A549 (cell line): Measurements from ENCODE around the gene XDH. TPM values are rescaled to one million over a fixed set of nuclear protein-coding genes. Genes with fewer than 3 reads are reported as not detected.

ENCODE experiments used
- ATAC-seq, 2 experiments: fragments of 200-7000 bp in 1 of 2; fragments of >200 bp in 1 of 2; cut with Nextera tagmentation in 1 of 2; cut with Tn5 transposase in 1 of 2; 3 replicates each; pipeline versions ENCODE4 v1.8.0 to v1.9.1; 2018 to 2020; ENCODE audit warnings: mild to moderate bottlenecking in 1 of 2, moderate library complexity in 1 of 2
- CTCF ChIA-PET: fragments of 300-600 bp; sonication (Branson Sonifier 250); formaldehyde crosslinking; extraction: SDS; loops from one replicate; lab custom pipeline; 2021; ENCODE audit warnings: antibody characterized with exemption, inconsistent platforms; lab: Yijun Ruan, JAX
- POLR2A ChIA-PET: fragments of 350-600 bp; formaldehyde crosslinking; extraction: SDS; loops from one replicate; lab custom pipeline; 2021; ENCODE audit warnings: antibody characterized with exemption, inconsistent platforms; lab: Yijun Ruan, JAX
- DNase-seq, 2 experiments: peaks; one replicate each; pipeline versions ENCODE4 v3.0.0 to v3.0.0-alpha.2; 2011 to 2016; ENCODE audit warnings: low read depth in 1 of 2, low spot score in 1 of 2
- FAIRE-seq: peaks from 2 replicates; lab custom pipeline; 2011; peaks lifted over from hg19 to GRCh38; lab: Jason Lieb, UNC
- H3K27ac ChIP-seq, 2 experiments: fragments of >200 bp; sonication (Bioruptor Twin); formaldehyde crosslinking; 3 replicates each; pipeline ENCODE4 v1.5.1; 2016 to 2017
- H3K4me1 ChIP-seq: fragments of >200 bp; sonication (Bioruptor Twin); formaldehyde crosslinking; 3 replicates; pipeline ENCODE4 v1.6.1; 2016
- H3K4me2 ChIP-seq: fragments of >200 bp; sonication (Bioruptor Twin); formaldehyde crosslinking; 3 replicates; pipeline ENCODE4 v1.6.1; 2016
- H3K4me3 ChIP-seq: fragments of >200 bp; sonication (Bioruptor Twin); formaldehyde crosslinking; 3 replicates; pipeline ENCODE4 v1.5.1; 2016
- H3K9me3 ChIP-seq: fragments of >200 bp; sonication (Bioruptor Twin); formaldehyde crosslinking; 3 replicates; pipeline ENCODE4 v1.6.1; 2016
- ATOH8 ChIP-seq: fragments of 250-450 bp; sonication (Bioruptor Pico); IDR thresholded peaks from 2 replicates; pipeline ENCODE4 v1.5.0; 2020; ENCODE audit warnings: low read depth, mild to moderate bottlenecking, moderate library complexity
- BCL3 ChIP-seq: fragments of >200 bp; sonication (Bioruptor Twin); formaldehyde crosslinking; IDR thresholded peaks from 3 replicates; pipeline ENCODE4 v1.6.1; 2016
- CBX8 ChIP-seq: fragments of 200-600 bp; sonication (generic); IDR thresholded peaks from 2 replicates; pipeline ENCODE4 v1.6.1; 2016
- CEBPB ChIP-seq, 2 experiments: fragments of >200 bp in 1 of 2; sonication (Bioruptor Twin) in 1 of 2; formaldehyde crosslinking in 1 of 2; IDR thresholded peaks; 2 replicates each; pipeline ENCODE4 v1.6.1; 2012 to 2016
- CHD2 ChIP-seq: fragments of 150-350 bp; IDR thresholded peaks from 2 replicates; pipeline ENCODE4 v1.6.1; 2014; ENCODE audit warnings: low read length; ENCODE audit not compliant: partially characterized antibody
- CHD4 ChIP-seq: fragments of 200-600 bp; sonication (generic); IDR thresholded peaks from 2 replicates; pipeline ENCODE4 v1.6.1; 2016; ENCODE audit warnings: antibody characterized with exemption, mild to moderate bottlenecking, borderline replicate concordance
- EHMT2 ChIP-seq: fragments of 200-600 bp; sonication (generic); IDR thresholded peaks from 2 replicates; pipeline ENCODE4 v1.6.1; 2016; ENCODE audit warnings: antibody characterized with exemption, low read depth, mild to moderate bottlenecking, moderate library complexity
- EP300 ChIP-seq, 2 experiments: fragments of >200 bp; sonication (Bioruptor Twin); formaldehyde crosslinking; IDR thresholded peaks; 2 replicates in 1 of 2; 3 replicates in 1 of 2; pipeline ENCODE4 v1.6.1; 2016 to 2017
- FOSL2 ChIP-seq, 2 experiments: fragments of 450-650 bp in 1 of 2; fragments of >200 bp in 1 of 2; sonication (Bioruptor Twin) in 1 of 2; formaldehyde crosslinking; IDR thresholded peaks; 2 replicates each; pipeline versions ENCODE4 v1.5.0 to v1.6.1; 2016 to 2020; ENCODE audit warnings: mild to moderate bottlenecking in 1 of 2, moderate library complexity in 1 of 2
- GATA3 ChIP-seq: IDR thresholded peaks from 2 replicates; pipeline ENCODE4 v1.6.1; 2012; ENCODE audit warnings: borderline replicate concordance
- HDAC2 ChIP-seq: fragments of 200-600 bp; sonication (generic); IDR thresholded peaks from 2 replicates; pipeline ENCODE4 v1.6.1; 2016
- HES2 ChIP-seq: fragments of >200 bp; sonication (Bioruptor Twin); formaldehyde crosslinking; IDR thresholded peaks from 2 replicates; pipeline ENCODE4 v1.6.1; 2016
- HEYL ChIP-seq: fragments of 250-450 bp; sonication (Bioruptor Pico); IDR thresholded peaks from 2 replicates; pipeline ENCODE4 v1.8.0; 2021; ENCODE audit warnings: mild to moderate bottlenecking, moderate library complexity
- HOXA7 ChIP-seq: fragments of 250-450 bp; sonication (Bioruptor Pico); IDR thresholded peaks from 2 replicates; pipeline ENCODE4 v1.5.0; 2020; ENCODE audit warnings: mild to moderate bottlenecking, moderate library complexity
- HOXB5 ChIP-seq: fragments of 250-450 bp; sonication (Bioruptor Pico); IDR thresholded peaks from 2 replicates; pipeline ENCODE4 v1.5.0; 2020; ENCODE audit warnings: mild to moderate bottlenecking, moderate library complexity
- JUN ChIP-seq, 2 experiments: fragments of >200 bp; sonication (Bioruptor Twin); formaldehyde crosslinking; IDR thresholded peaks; 2 replicates in 1 of 2; 3 replicates in 1 of 2; pipeline ENCODE4 v1.6.1; 2016 to 2017
- JUNB ChIP-seq: fragments of >200 bp; sonication (Bioruptor Twin); formaldehyde crosslinking; IDR thresholded peaks from 2 replicates; pipeline ENCODE4 v1.6.1; 2016
- KDM1A ChIP-seq: fragments of 200-600 bp; sonication (generic); IDR thresholded peaks from 2 replicates; pipeline ENCODE4 v1.6.1; 2016; ENCODE audit warnings: low read depth, mild to moderate bottlenecking
- KDM5A ChIP-seq: fragments of 200-600 bp; sonication (generic); IDR thresholded peaks from 2 replicates; pipeline ENCODE4 v1.6.1; 2016; ENCODE audit warnings: antibody characterized with exemption, mild to moderate bottlenecking
- MAFK ChIP-seq: fragments of 450-650 bp; IDR thresholded peaks from 2 replicates; pipeline ENCODE4 v1.6.1; 2014; ENCODE audit not compliant: partially characterized antibody
- MAZ ChIP-seq: fragments of 150-350 bp; IDR thresholded peaks from 2 replicates; pipeline ENCODE4 v1.6.1; 2014; ENCODE audit warnings: antibody characterized with exemption, low read depth, low read length, borderline replicate concordance
- POLR2AphosphoS2 ChIP-seq: conservative IDR thresholded peaks from 2 replicates; pipeline ENCODE4 v1.6.1; 2012; ENCODE audit warnings: low read length, improper control_type of control experiment, inconsistent platforms
- RARB ChIP-seq: fragments of 250-450 bp; sonication (Bioruptor Pico); IDR thresholded peaks from 2 replicates; pipeline ENCODE4 v1.8.0; 2021; ENCODE audit warnings: mild to moderate bottlenecking, moderate library complexity
- RCOR1 ChIP-seq: fragments of 150-350 bp; IDR thresholded peaks from 2 replicates; pipeline ENCODE4 v1.6.1; 2014; ENCODE audit warnings: antibody characterized with exemption, low read length, low read depth
- SMC3 ChIP-seq: fragments of >200 bp; sonication (Bioruptor Twin); formaldehyde crosslinking; IDR thresholded peaks from 3 replicates; pipeline ENCODE4 v1.6.1; 2018; ENCODE audit warnings: inconsistent platforms
- TFCP2L1 ChIP-seq: fragments of 250-450 bp; sonication (Bioruptor Pico); IDR thresholded peaks from 2 replicates; pipeline ENCODE4 v1.5.0; 2021; ENCODE audit warnings: mild to moderate bottlenecking
- TP53 ChIP-seq: fragments of 250-450 bp; sonication (Bioruptor Pico); IDR thresholded peaks from 2 replicates; pipeline ENCODE4 v1.5.0; 2021; ENCODE audit warnings: mild to moderate bottlenecking, moderate library complexity
- WGBS: methylation state at CpG from one replicate; pipeline ENCODE4 v1.1.6; 2017; ENCODE audit errors: missing lambda C conversion rate; 5-methylcytosine and 5-hydroxymethylcytosine counted together
- polyA minus RNA-seq: library from RNA; depleted of rRNA, polyadenylated mRNA; stranded (reverse); fragments of >200 nt; gene quantifications from 2 replicates; pipeline ENCODE4 v1.2.3, GENCODE V29; 2011; rRNA and poly(A)+ RNA removed
- polyA plus RNA-seq, 4 experiments: library from polyadenylated mRNA; depleted of rRNA in 3 of 4; stranded (reverse); fragments of >200 nt; fragmentation: RNase III in 1 of 4; extraction: RNeasy Plus Mini Kit Qiagen cat#74134 plus additional on column Dnase treatment in 1 of 4; gene quantifications; 2 replicates in 3 of 4; 3 replicates in 1 of 4; pipeline ENCODE4 v1.2.3, GENCODE V29; 2011 to 2017
- TF ChIP-seq, protein P1 (sequence below): fragments of >200 bp; sonication (Bioruptor Twin); formaldehyde crosslinking; IDR thresholded peaks from 3 replicates; pipeline ENCODE4 v1.5.1; 2016

XDH gene
- polyA plus RNA-seq (2011; rRNA removed) (1.0 and 1.1 TPM in 2 replicates), polyA plus RNA-seq (2017; fragmentation: RNase III; extraction: RNeasy Plus Mini Kit Qiagen cat#74134 plus additional on column Dnase treatment) (0.71 to 1.0 TPM (median 0.88 TPM) in 3 replicates), polyA minus RNA-seq (1.1 and 1.3 TPM in 2 replicates)
- 0.61 and 0.73 TPM in 2 replicates for polyA plus RNA-seq (2012; cell fraction: cytosol; rRNA removed)
- 1.0 and 1.8 TPM in 2 replicates for polyA plus RNA-seq (2012; cell fraction: nucleus; rRNA removed)

DNA sequence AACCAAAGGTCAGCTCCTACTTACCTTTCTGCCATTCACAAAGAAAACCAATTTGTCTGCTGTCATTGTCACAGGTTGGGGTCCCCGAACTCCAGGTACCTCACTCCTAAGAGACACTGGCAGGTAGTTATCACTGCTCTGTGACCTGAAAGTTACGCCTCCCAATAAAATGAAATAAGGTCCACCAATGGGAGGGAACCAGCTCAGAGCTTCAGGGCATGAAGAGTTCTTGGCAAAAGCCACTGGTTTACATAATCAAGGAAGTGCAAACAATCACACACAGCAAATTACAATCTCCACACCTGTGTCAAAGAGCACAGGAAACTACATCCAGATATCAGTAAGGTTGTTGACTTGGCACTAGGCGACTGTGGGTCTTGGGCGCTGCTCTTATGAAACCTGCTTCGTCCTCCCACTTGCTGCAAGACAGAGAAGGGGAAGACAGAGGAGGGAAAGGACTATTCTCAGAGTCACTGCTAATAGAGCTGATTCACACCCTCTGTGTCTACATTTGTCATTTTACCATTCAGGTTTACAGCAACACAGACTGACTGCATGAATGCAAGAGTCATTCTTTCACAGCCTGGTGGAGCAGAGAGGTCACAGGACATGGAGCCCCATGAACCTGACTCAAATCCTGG lies at the start of gene XDH:
TSS of gene XDH (minus strand) at position 142 of the 641 bp plus-strand sequence. CDS start at position 66, 76 bp downstream.
- 57% methylated on average over 5 of the region's 5 CpGs for WGBS
- peak; percentile 83 for FAIRE-seq

GRCh38 chr2:31457651-31458050 lies 43.1 kb upstream of the XDH start:
- POLR2A ChIA-PET: no interaction called here
- TF ChIP-seq HOXB5 (CRISPR knock-in tag): no peak
- no peak for TF ChIP-seq HDAC2
- no peak for TF ChIP-seq MAZ
- TF ChIP-seq KDM1A: no peak
- no peak for TF ChIP-seq EP300 (IDR thresholded peaks at IDR 0.05)
- no peak for TF ChIP-seq ATOH8
- TF ChIP-seq TFCP2L1 (CRISPR knock-in tag): no peak
- no peak for TF ChIP-seq CBX8
- no peak for TF ChIP-seq TP53 (CRISPR knock-in tag)
- TF ChIP-seq, all 56 proteins: peak for 0
- no peak for DNase-seq
- no peak for FAIRE-seq
- no peaks in the 10 kb centered on the region for H3K4me1 ChIP-seq
- no peak overlapping the region for H3K4me3 ChIP-seq
- no peak overlapping the region for H3K4me2 ChIP-seq
- WGBS: 20% methylated on average over 4 of the region's 4 CpGs
- ATAC-seq: no peak
- peaks cover 23% of the 10 kb centered on the region for H3K9me3 ChIP-seq
- CTCF ChIA-PET: interaction anchor here (0.5 to 1.1 kb wide), 3 partner anchors 45 to 744 kb away, joined by 3 read pairs; no protein-coding TSS in a partner anchor
- no peak overlapping the region for H3K27ac ChIP-seq

More for the DNA sequence above, at the start of gene XDH:
- ATAC-seq (peak; percentile 62 to 65; a peak in 5 of 6 replicates), DNase-seq (peak in 1 of 2 experiments; percentile 49)
- peaks cover 21% of the 10 kb centered on the region for H3K9me3 ChIP-seq
- CTCF ChIA-PET: interaction anchor here (0.8 to 3.3 kb wide), 7 partner anchors 10 to 225 kb away, joined by 3 to 12 read pairs (median 4); no protein-coding TSS in a partner anchor
- peak within 1 kb of the TSS; percentile 67 for H3K4me2 ChIP-seq
- POLR2A ChIA-PET: no interaction called here
- H3K4me3 ChIP-seq: 0 out of 3 replicates have a peak within 1 kb of the TSS, but pooled peaks have one; percentile 5
- H3K4me1 ChIP-seq: peaks cover 50% of the 10 kb centered on the region
- TF ChIP-seq HEYL (CRISPR knock-in tag) (no peak), JUN (IDR thresholded peaks at IDR 0.05) (no peak), CEBPB (IDR thresholded peaks at IDR 0.05) (peak in 1 of 2 experiments; percentile 34; a peak in 1 of 4 replicates), JUNB (peak; percentile 20; the same call in 1 of the 2 replicates), KDM1A (no peak), CHD2 (no peak), CHD4 (no peak), RCOR1 (no peak), FOSL2 (IDR thresholded peaks at IDR 0.05) (no peak), FOSL2 (CRISPR knock-in tag; IDR thresholded peaks at IDR 0.05) (0 out of 2 replicates have a peak, but pooled peaks have one; percentile 5), MAFK (peak; percentile 2)
- peak within 1 kb of the TSS; percentile 58 to 76 for H3K27ac ChIP-seq

GRCh38 chr2:31446848-31447247 lies 32.3 kb upstream of the XDH start:
- no peak overlapping the region for H3K4me3 ChIP-seq
- 18% methylated on average over 3 of the region's 3 CpGs for WGBS
- no peak overlapping the region for H3K4me2 ChIP-seq
- POLR2A ChIA-PET: no interaction called here
- FAIRE-seq: no peak
- ATAC-seq: no peak
- peaks cover 12% of the 10 kb centered on the region; the same call in 2 of the 3 replicates for H3K9me3 ChIP-seq
- CTCF ChIA-PET: interaction anchor here (0.8 to 2.1 kb wide), 2 partner anchors 9 to 113 kb away, joined by 5 to 8 read pairs; no protein-coding TSS in a partner anchor
- no peak for DNase-seq
- H3K4me1 ChIP-seq: no peaks in the 10 kb centered on the region
- H3K27ac ChIP-seq: no peak overlapping the region
- TF ChIP-seq HOXB5 (CRISPR knock-in tag) (no peak), HOXA7 (CRISPR knock-in tag) (no peak), CEBPB (IDR thresholded peaks at IDR 0.05) (no peak), SMC3 (no peak), BCL3 (no peak), HDAC2 (no peak), KDM5A (no peak), CHD4 (no peak), ATOH8 (no peak), EHMT2 (no peak), JUNB (no peak), RARB (CRISPR knock-in tag) (no peak), GATA3 (no peak), POLR2AphosphoS2 (no peak), HES2 (no peak), MAZ (no peak)
- TF ChIP-seq, protein P1, sequence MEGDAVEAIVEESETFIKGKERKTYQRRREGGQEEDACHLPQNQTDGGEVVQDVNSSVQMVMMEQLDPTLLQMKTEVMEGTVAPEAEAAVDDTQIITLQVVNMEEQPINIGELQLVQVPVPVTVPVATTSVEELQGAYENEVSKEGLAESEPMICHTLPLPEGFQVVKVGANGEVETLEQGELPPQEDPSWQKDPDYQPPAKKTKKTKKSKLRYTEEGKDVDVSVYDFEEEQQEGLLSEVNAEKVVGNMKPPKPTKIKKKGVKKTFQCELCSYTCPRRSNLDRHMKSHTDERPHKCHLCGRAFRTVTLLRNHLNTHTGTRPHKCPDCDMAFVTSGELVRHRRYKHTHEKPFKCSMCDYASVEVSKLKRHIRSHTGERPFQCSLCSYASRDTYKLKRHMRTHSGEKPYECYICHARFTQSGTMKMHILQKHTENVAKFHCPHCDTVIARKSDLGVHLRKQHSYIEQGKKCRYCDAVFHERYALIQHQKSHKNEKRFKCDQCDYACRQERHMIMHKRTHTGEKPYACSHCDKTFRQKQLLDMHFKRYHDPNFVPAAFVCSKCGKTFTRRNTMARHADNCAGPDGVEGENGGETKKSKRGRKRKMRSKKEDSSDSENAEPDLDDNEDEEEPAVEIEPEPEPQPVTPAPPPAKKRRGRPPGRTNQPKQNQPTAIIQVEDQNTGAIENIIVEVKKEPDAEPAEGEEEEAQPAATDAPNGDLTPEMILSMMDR: no peak
